ENCODE results near the gene MDH1. TPM values are rescaled to one million over a fixed set of nuclear protein-coding genes. Genes with fewer than 3 reads are reported as not detected.

MDH1 gene
- total RNA-seq, 1 donor from 2014 or later = 123 TPM

- H3K36me3 ChIP-seq = no peaks in the 10 kb centered on the region
- no peaks in the 10 kb centered on the region for H3K27me3 ChIP-seq (ENCODE audit: low read depth)
- TF ChIP-seq CTCF (IDR thresholded peaks at IDR 0.05) = no peak
- DNase-seq (no peak), ATAC-seq (no peak)
- intact Hi-C loops (cut with DNase I) = no loop called here
- no peaks in the 10 kb centered on the region for H3K4me1 ChIP-seq
- H3K4me3 ChIP-seq = no peak overlapping the region
- H3K9me3 ChIP-seq = peaks cover 16% of the 10 kb centered on the region
- H3K27ac ChIP-seq = no peak overlapping the region
These were observed 42.7 kb downstream of the MDH1 start for GRCh38 chr2:63631501-63631900.

- intact Hi-C loops (cut with DNase I) = no loop called here
- Histone ChIP-seq H3K36me3 (no peaks in the 10 kb centered on the region), H3K27me3 (ENCODE audit: low read depth) (no peaks in the 10 kb centered on the region), H3K27ac (no peak overlapping the region), H3K4me3 (no peak overlapping the region), H3K9me3 (peaks cover 16% of the 10 kb centered on the region), H3K4me1 (no peaks in the 10 kb centered on the region)
- no peak for TF ChIP-seq CTCF (IDR thresholded peaks at IDR 0.05)
- DNase-seq (no peak), ATAC-seq (no peak)
These were observed 43.6 kb downstream of the MDH1 start for GRCh38 chr2:63632382-63632781.

DNA sequence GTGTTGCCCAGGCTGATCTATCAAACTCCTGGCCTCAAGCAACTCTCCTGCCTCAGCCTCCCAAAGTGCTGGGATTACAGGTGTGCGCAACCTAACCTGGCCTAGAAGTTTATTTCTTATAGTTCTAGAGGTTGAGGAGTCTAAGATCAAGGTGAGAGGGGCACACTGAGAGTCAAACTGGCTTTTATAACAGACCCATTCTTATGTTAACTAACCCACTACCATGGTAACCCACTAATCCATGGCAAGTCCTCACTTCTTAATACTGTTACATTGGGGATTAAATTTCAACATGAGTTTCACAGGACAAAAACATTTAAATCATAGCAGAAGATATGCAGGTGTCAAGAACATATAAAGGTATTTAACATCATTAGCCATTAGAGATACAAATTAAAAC, 50.6 kb downstream of the MDH1 start:
- ATAC-seq (no peak), DNase-seq (no peak)
- no peak overlapping the region for H3K27ac ChIP-seq
- H3K4me1 ChIP-seq = no peaks in the 10 kb centered on the region
- H3K4me3 ChIP-seq = no peak overlapping the region
- no peaks in the 10 kb centered on the region for H3K27me3 ChIP-seq (ENCODE audit: low read depth)
- intact Hi-C loops (cut with DNase I) = no loop called here
- no peaks in the 10 kb centered on the region for H3K36me3 ChIP-seq
- peaks cover 4% of the 10 kb centered on the region for H3K9me3 ChIP-seq
- no peak for TF ChIP-seq CTCF (IDR thresholded peaks at IDR 0.05)

- ATAC-seq (no peak), DNase-seq (no peak)
- Histone ChIP-seq H3K36me3 (no peaks in the 10 kb centered on the region), H3K4me3 (no peak overlapping the region), H3K27ac (no peak overlapping the region), H3K9me3 (peaks cover 4% of the 10 kb centered on the region), H3K4me1 (no peaks in the 10 kb centered on the region), H3K27me3 (ENCODE audit: low read depth) (no peaks in the 10 kb centered on the region)
- intact Hi-C loops (cut with DNase I) = no loop called here
- TF ChIP-seq CTCF (IDR thresholded peaks at IDR 0.05) = no peak
These were observed 54.2 kb downstream of the MDH1 start for GRCh38 chr2:63642946-63643345.

GRCh38 chr2:63643486-63643885, 54.7 kb downstream of the MDH1 start:
- ATAC-seq (no peak), DNase-seq (no peak)
- no peaks in the 10 kb centered on the region for H3K4me1 ChIP-seq
- no peak overlapping the region for H3K27ac ChIP-seq
- H3K36me3 ChIP-seq = no peaks in the 10 kb centered on the region
- no peak overlapping the region for H3K4me3 ChIP-seq
- no peaks in the 10 kb centered on the region for H3K27me3 ChIP-seq (ENCODE audit: low read depth)
- no peak for TF ChIP-seq CTCF (IDR thresholded peaks at IDR 0.05)
- peaks cover 4% of the 10 kb centered on the region for H3K9me3 ChIP-seq
- intact Hi-C loops (cut with DNase I) = no loop called here

DNA sequence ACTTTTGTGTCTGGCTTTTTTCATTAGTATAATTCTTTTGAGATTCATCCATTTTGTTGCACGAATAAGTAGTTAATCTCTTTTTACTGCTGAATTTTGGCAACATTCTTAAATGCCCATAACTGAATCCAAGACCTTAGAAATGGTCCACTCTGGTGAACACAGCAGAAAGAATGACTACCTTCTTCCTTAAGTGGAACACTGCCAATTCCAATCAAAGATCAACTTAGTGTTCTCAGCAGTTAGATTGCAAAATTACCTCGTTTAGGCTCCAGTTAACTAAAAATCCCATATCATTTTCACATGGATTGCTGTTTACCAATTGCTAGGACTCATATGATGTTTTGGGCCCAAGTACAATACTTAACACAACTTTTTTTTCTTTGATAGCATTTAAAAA, 59.9 kb downstream of the MDH1 start:
- Histone ChIP-seq H3K4me1 (no peaks in the 10 kb centered on the region), H3K4me3 (no peak overlapping the region), H3K27me3 (ENCODE audit: low read depth) (no peaks in the 10 kb centered on the region), H3K27ac (no peak overlapping the region), H3K9me3 (no peaks in the 10 kb centered on the region), H3K36me3 (no peaks in the 10 kb centered on the region)
- no peak for ATAC-seq
- DNase-seq = no peak
- TF ChIP-seq CTCF (IDR thresholded peaks at IDR 0.05) = no peak
- intact Hi-C loops (cut with DNase I) = no loop called here
